OCI-M1 (cell line): ENCODE results near the gene ANKRD36B.
"Not testable (repeated sequence)": the region's sequence is repeated elsewhere in the genome, so short reads cannot be mapped to it uniquely, and the experiment has no call there.

Source experiments
- DNase-seq: peaks from one replicate; lab custom pipeline; 2025; lab: John Stamatoyannopoulos, UW

ANKRD36B gene

GRCh38 chr2:97589598-97590510 lies at the start of gene ANKRD36B:
Gene ANKRD36B (minus strand): TSS chr2:97589877. CDS start chr2:97589685, 192 bp downstream.
- DNase-seq, result not testable (repeated sequence)

DNA sequence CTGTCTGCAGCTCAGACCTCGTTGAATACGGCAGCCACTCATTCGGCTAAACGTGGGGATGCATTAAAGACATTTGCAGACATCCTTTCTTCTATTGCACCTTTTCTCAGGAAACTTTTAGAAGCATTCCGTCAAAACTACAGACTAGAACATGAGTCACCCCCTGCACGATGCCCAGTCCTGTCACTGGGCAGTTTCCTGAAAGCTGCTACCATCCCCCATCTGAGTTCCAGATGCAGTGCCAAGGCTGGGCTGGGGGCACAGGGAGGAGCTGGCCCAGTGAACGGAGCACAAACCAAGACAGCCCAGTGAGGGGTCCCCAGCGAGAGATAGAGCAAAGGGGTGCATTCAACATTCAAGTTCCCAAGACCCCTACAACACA lies 36.4 kb upstream of the ANKRD36B start:
- DNase-seq, result not testable (repeated sequence)

- DNase-seq, result not testable (repeated sequence)
Measured at GRCh38 chr2:97625354-97626048, 35.8 kb upstream of the ANKRD36B start.

GRCh38 chr2:97622976-97623375 lies 33.3 kb upstream of the ANKRD36B start:
- DNase-seq, result not testable (repeated sequence)

GRCh38 chr2:97620492-97620891 lies 30.8 kb upstream of the ANKRD36B start:
- not testable (repeated sequence) for DNase-seq

DNA sequence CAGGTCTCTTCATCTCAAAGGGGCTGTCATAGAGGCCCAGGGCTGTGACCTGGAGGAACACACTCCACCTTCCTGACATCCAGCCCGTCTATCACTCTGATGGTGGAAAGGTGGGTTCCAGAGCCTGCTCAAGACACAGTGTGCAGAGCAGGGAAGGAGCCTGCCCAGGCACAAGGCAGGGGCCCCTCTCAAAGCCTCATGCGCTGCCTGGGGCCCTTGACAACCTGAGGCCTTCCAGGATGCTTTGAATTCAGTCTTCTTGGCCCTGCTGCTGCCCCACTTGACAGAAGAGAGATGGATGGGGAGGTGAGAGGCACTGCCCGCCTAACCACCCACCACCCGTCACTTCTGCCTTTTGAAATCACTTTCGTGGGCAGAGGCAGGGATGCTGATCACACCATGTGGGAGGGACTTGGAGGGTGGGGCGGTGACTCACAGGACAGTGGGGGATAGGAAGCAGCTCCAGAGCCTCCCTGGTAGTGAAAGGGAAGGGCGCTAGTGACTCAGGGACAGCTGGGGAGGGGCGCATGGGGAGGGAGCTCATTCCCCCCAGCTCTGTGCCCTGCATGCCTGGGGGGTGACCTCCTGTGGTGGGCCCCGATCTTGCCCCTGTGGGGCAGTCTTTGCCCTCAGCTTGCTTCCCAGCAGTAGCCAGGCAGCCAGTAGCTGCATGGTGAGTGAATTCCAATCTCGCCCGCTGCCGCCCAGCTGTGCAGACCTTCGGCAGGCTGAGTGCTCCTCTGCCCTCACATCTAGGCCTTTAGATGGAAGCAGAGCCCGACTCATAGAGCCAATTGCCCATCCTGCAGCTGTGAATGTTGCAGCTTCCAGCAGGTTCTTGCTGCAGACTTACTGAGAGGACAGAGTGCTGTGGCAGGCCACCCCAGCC lies 29.5 kb upstream of the ANKRD36B start:
- DNase-seq, result not testable (repeated sequence)

GRCh38 chr2:97617911-97618310 lies 28.2 kb upstream of the ANKRD36B start:
- no peak for DNase-seq

GRCh38 chr2:97615746-97616145 lies 26.1 kb upstream of the ANKRD36B start:
- DNase-seq, result not testable (repeated sequence)

DNA sequence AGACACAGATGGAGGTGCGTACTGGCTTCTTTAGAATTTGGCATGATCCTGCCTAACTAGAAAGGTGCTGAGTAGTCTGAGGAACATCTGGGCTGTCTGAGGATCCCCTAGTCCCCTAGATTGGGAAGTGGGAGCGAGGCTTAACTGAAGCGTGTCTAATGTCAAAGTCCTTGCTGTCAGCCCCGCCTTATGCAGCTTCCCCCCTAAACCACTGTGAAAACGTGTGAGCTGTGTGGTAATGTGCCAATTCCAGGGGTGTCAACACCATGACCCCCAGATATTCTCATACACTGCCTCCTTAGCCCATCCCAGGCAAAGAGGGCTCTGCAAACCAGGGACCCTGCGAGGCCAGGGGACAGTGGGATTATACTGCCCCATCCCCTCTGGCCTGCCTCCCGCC lies 22.2 kb upstream of the ANKRD36B start:
- not testable (repeated sequence) for DNase-seq

DNA sequence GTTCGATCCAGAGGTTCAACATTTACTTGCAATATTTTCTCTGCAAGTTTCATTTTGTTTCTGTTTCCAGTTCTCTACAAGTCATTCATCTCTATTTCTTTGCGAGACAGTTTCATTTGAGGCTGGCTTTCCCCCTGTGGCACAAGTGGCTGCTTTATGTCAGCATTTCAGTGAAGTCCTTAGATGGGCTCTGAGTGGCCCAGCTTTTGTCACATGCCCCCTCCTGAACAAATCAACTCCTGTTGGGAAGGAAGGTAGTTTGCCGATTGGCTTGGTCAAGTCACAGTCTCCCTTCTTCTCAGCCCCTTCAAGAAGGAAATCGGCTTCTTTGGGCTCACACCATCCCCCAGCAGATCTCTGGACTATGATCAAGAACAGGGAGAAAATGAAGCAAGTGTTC lies 19.1 kb upstream of the ANKRD36B start:
- not testable (repeated sequence) for DNase-seq

DNA sequence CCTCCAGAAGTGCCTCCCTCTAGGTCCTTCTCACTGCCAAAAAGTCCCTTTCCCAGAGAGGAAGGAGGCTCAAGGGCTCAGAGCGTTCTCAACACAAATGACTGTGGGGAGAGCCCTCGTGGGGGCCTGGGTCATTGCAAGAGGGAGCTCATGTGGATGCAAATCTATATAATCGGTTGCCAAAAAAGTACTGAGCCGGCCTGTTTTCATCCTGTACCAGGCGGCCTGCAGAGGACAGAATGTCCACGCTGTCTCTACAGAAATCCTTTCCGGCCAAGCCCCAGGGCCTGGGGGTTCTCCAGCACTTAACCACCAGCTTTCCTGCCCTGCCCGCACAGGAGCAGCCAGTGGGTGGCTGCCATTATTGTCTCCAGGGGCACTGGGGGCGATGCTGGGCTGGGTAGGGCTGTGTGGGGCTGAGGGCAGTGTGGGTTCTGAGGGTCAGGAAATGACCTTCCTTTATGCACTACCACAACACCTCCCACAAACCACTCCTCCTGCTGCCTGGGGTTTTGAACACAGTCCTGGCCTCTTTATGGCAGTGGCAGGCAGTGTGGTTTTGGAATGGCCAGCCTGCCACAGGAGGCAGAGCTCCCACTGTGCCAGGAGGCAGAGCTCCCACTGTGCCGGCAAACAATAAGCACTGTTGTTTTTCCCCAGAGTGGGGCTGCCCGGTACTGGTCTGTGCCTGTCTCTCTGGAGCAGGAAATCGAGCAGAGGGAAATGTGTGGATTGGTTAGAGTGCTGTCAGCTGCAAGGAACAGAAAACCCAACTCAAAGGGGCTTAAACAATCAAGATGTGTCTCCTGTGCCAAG lies 16.1 kb upstream of the ANKRD36B start:
- not testable (repeated sequence) for DNase-seq

DNA sequence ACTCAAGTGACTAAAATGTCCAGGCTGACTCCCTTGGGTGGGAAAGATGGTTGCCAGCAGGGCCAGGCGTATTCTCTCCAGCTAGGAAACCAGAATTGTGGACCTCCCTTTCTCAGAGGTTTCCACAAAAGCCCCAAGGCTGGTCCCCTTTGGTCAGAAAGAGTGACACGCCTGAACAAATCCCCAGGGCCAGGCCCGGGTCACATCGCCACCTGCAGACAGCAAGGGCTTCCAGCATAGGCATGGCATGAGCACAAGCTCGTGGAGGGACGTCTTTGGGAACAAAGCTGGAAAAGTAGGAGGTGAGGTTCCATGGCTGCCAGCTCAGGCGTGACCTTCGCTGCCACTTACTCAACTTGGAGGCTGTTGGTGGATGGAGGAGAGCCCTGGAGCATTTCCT lies 15.4 kb upstream of the ANKRD36B start:
- not testable (repeated sequence) for DNase-seq

GRCh38 chr2:97601537-97601936 lies 11.9 kb upstream of the ANKRD36B start:
- DNase-seq, result not testable (repeated sequence)

DNA sequence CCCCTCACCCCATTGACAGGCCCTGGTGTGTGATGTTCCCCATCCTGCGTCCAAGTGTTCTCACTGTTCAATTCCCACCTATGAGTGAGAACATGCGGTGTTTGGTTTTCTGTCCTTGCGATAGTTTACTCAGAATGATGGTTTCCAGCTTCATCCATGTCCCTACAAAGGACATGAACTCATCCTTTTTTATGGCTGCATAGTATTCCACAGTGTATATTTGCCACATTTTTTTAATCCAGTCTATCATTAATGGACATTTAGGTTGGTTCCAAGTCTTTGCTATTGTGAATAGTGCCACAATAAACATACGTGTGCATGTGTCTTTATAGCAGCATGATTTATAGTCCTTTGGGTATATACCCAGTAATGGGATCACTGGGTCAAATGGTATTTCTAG lies 6.5 kb upstream of the ANKRD36B start:
- not testable (repeated sequence) for DNase-seq

DNA sequence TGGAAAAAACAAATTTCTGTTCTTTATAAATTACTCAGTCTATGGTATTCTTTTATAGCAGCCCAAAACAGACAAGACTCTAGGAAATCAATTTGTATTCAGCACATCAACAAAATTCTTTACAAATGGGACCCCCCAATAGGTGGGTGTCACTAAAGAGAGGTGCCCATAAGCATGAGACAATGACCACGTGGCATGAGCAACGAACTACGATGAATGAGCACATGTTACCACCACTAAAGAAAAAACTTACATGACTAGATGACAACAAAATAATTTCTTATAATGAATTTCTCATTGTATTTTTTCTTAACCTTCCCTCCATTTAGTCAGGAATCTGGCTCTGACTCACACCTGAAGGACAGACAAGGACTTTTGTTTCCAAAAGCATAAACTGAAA lies 3.8 kb upstream of the ANKRD36B start:
- DNase-seq, result not testable (repeated sequence)

- DNase-seq, result not testable (repeated sequence)
Measured at GRCh38 chr2:97590515-97591394, 1.1 kb upstream of the ANKRD36B start.

DNA sequence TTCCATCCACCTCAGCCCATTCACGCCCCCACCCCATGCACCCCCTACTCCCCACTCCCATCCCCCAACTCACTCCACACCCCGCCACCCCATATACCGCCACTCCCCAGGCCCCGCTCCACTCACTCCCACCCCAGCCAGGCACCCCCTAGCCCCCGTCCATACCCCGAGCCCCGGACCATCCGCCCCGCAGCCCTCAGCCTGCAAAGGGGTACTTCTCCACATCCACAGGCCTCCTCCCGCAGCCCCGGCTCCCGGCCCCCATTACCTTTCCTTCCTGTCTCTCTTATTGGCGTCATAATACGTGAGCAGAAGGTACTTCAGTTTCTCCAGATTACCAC lies 450 bp downstream of the ANKRD36B start:
- not testable (repeated sequence) for DNase-seq

- not testable (repeated sequence) for DNase-seq
Measured at GRCh38 chr2:97565674-97566073, 24.0 kb downstream of the ANKRD36B start.

DNA sequence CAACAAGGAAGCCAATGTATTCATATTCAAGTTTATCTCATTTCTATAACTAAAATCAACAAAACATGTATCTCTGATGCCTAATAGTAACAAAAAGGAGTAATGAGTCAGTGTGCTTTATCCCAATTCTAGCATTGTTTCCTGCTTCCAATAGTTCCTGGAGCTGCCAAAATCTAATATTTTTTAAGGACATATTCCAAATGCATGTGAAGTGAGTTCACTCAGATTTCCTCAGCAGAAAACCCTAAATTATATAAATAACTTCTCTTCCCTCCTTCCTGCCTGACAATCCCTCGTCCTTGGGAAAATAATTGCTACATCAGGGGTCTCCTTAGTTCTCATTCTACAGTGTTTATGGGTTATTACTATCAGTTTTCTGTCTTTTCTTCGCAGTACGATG lies 37.3 kb downstream of the ANKRD36B start:
- not testable (repeated sequence) for DNase-seq

- DNase-seq, result not testable (repeated sequence)
Measured at GRCh38 chr2:97550498-97550897, 39.2 kb downstream of the ANKRD36B start.
